Measurements from ENCODE around the gene COMTD1. TPM values are rescaled to one million over a fixed set of nuclear protein-coding genes. Genes with fewer than 3 reads are reported as not detected.
"Not testable (repeated sequence)": the region's sequence is repeated elsewhere in the genome, so short reads cannot be mapped to it uniquely, and the experiment has no call there.

Gene COMTD1
- total RNA-seq, 1 donor from 2014 or later: 18.3 TPM

GRCh38 chr10:75207857-75208144 is 28.0 kb downstream of the COMTD1 start:
- TF ChIP-seq, protein P1, sequence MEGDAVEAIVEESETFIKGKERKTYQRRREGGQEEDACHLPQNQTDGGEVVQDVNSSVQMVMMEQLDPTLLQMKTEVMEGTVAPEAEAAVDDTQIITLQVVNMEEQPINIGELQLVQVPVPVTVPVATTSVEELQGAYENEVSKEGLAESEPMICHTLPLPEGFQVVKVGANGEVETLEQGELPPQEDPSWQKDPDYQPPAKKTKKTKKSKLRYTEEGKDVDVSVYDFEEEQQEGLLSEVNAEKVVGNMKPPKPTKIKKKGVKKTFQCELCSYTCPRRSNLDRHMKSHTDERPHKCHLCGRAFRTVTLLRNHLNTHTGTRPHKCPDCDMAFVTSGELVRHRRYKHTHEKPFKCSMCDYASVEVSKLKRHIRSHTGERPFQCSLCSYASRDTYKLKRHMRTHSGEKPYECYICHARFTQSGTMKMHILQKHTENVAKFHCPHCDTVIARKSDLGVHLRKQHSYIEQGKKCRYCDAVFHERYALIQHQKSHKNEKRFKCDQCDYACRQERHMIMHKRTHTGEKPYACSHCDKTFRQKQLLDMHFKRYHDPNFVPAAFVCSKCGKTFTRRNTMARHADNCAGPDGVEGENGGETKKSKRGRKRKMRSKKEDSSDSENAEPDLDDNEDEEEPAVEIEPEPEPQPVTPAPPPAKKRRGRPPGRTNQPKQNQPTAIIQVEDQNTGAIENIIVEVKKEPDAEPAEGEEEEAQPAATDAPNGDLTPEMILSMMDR (IDR thresholded peaks at IDR 0.05): no peak
- Histone ChIP-seq H3K36me3 (peaks cover 8% of the 10 kb centered on the region), H3K4me3 (no peak overlapping the region), H3K27ac (no peak overlapping the region), H3K27me3 (ENCODE audit: low read depth) (no peaks in the 10 kb centered on the region), H3K4me1 (peaks cover 29% of the 10 kb centered on the region), H3K9me3 (no peaks in the 10 kb centered on the region)
- no peak for DNase-seq
- intact Hi-C loops (cut with DNase I): no loop called here
- ATAC-seq: no peak

DNA sequence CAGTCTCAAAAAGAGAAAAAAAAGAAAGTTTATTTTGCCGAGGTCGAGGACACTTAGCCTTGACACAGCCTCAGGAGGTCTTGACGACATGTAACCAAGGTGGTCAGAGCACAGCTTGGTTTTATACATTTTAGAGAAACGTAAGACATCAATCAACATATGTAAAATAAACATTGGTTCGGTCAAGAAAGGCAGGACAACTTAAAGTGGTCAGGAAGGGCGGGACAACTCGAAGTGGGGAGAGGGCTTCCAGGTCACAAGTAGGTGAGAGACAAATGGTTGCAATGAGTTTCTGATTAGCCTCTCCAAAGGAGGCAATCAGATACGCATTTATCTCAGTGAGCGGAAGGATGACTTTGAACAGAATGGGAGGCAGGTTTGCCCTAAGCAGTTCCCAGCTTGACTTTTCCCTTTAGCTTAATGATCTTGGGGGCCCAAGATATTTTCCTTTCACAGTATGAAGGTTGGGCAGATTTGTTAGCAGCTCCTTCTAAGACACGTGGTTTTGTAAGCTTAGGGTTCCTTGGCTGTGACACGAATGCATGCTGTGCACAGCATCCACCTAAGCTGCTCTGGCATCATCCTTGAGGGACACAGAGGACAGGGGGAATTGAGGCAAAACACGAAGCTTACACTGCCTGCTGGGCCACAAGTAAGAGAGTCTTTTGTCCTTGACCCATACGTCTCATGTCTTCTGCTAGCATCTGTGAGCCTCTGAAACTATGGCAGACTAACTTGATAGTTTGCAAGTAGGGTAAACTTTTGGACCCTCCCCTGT is 28.5 kb downstream of the COMTD1 start:
- H3K27ac ChIP-seq: no peak overlapping the region
- TF ChIP-seq, protein P1 (IDR thresholded peaks at IDR 0.05): no peak
- DNase-seq: no peak

DNA sequence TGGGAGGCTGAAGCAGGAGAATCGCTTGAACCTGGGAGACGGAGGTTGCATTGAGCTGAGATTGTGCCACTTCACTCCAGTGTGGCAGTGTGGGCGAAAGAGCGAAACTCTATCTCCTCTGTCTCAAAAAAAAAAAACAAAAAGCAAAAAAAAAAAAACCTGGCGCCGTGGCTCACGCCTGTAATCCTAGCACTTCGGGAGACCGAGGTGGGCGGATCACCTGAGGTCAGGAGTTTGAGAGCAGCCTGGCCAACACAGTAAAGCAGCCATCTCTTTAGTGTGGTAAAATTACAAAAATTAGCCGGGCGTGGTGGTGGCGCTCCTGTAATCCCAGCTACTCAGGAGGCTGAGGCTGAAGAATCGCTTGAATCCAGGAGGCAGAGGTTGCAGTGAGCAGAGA is 29.1 kb downstream of the COMTD1 start:
- DNase-seq: not testable (repeated sequence)

More for the DNA sequence above, 28.5 kb downstream of the COMTD1 start:
- no peaks in the 10 kb centered on the region for H3K27me3 ChIP-seq (ENCODE audit: low read depth)
- H3K4me1 ChIP-seq: peaks cover 29% of the 10 kb centered on the region
- no peak overlapping the region for H3K4me3 ChIP-seq
- intact Hi-C loops (cut with DNase I): no loop called here
- H3K9me3 ChIP-seq: no peaks in the 10 kb centered on the region
- ATAC-seq: no peak
- H3K36me3 ChIP-seq: peaks cover 3% of the 10 kb centered on the region

GRCh38 chr10:75205908-75206307 is 29.8 kb downstream of the COMTD1 start:
- no peak overlapping the region for H3K27ac ChIP-seq

More for the DNA sequence above, 29.1 kb downstream of the COMTD1 start:
- H3K27ac ChIP-seq; ATAC-seq; intact Hi-C loops (cut with DNase I); H3K27me3 ChIP-seq (ENCODE audit: low read depth); H3K9me3 ChIP-seq; H3K36me3 ChIP-seq; H3K4me3 ChIP-seq: not testable (repeated sequence)
- H3K4me1 ChIP-seq: peaks cover 24% of the 10 kb centered on the region

GRCh38 chr10:75203724-75204123 is 32.0 kb downstream of the COMTD1 start:
- DNase-seq: no peak
- TF ChIP-seq, protein P1 (IDR thresholded peaks at IDR 0.05): no peak
- no peaks in the 10 kb centered on the region for H3K36me3 ChIP-seq

More at GRCh38 chr10:75205908-75206307, 29.8 kb downstream of the COMTD1 start:
- intact Hi-C loops (cut with DNase I): no loop called here
- no peaks in the 10 kb centered on the region for H3K36me3 ChIP-seq
- peaks cover 20% of the 10 kb centered on the region for H3K4me1 ChIP-seq
- DNase-seq: no peak
- no peak overlapping the region for H3K4me3 ChIP-seq
- TF ChIP-seq, protein P1 (IDR thresholded peaks at IDR 0.05): no peak
- ATAC-seq: no peak
- no peaks in the 10 kb centered on the region for H3K27me3 ChIP-seq (ENCODE audit: low read depth)
- no peaks in the 10 kb centered on the region for H3K9me3 ChIP-seq

DNA sequence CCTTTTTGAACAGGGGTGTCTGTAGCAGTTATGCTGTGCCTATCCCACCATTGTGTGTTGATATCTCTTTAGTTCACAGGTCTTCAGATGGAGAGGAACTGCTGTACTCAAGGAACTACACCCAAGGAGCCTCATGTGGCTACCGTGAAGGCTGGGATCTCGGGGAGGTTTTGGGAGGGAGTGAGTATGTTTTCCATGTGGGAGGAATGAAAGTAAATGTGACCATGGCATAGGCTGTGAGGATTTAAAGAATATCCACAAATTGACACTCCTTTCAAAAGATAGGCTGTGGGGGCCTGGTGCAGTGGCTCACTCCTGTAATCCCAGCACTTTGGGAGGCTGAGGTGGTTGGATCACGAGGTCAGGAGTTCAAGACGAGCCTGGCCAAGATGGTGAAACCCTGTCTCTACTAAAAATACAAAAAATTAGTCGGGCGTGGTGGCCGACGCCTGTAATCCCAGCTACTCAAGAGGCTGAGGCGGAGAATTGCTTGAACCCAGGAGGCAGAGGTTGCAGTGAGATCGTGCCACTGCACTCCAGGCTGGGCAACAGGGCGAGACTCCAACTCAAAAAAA is 32.6 kb downstream of the COMTD1 start:
- intact Hi-C loops (cut with DNase I); DNase-seq; H3K4me3 ChIP-seq; ATAC-seq; H3K36me3 ChIP-seq; H3K27ac ChIP-seq; H3K9me3 ChIP-seq; H3K27me3 ChIP-seq (ENCODE audit: low read depth): not testable (repeated sequence)
- H3K4me1 ChIP-seq: peaks cover 13% of the 10 kb centered on the region

More at GRCh38 chr10:75203724-75204123, 32.0 kb downstream of the COMTD1 start:
- Histone ChIP-seq H3K4me1 (peaks cover 13% of the 10 kb centered on the region), H3K9me3 (no peaks in the 10 kb centered on the region), H3K27me3 (ENCODE audit: low read depth) (no peaks in the 10 kb centered on the region), H3K4me3 (no peak overlapping the region), H3K27ac (no peak overlapping the region)
- no peak for ATAC-seq
- intact Hi-C loops (cut with DNase I): no loop called here
